ENCODE data around the gene NAALADL2.

NAALADL2 gene

GRCh38 chr3:175672119-175672689, 813.1 kb downstream of the NAALADL2 start:
- DNase-seq (ENCODE audit: low spot score): no peak

GRCh38 chr3:175679568-175679967, 820.4 kb downstream of the NAALADL2 start:
- DNase-seq (ENCODE audit: low spot score): no peak

GRCh38 chr3:175692256-175692655, 833.1 kb downstream of the NAALADL2 start:
- no peak for DNase-seq (ENCODE audit: low spot score)

GRCh38 chr3:175695251-175695650, 836.1 kb downstream of the NAALADL2 start:
- DNase-seq (ENCODE audit: low spot score): no peak

GRCh38 chr3:175702956-175703355, 843.8 kb downstream of the NAALADL2 start:
- DNase-seq (ENCODE audit: low spot score): no peak

- no peak for DNase-seq (ENCODE audit: low spot score)
Observed at GRCh38 chr3:175704366-175705055, 845.4 kb downstream of the NAALADL2 start.

GRCh38 chr3:175713268-175713667, 854.1 kb downstream of the NAALADL2 start:
- no peak for DNase-seq (ENCODE audit: low spot score)

GRCh38 chr3:175716446-175716845, 857.3 kb downstream of the NAALADL2 start:
- no peak for DNase-seq (ENCODE audit: low spot score)

- no peak for DNase-seq (ENCODE audit: low spot score)
Observed at GRCh38 chr3:175726228-175726627, 867.1 kb downstream of the NAALADL2 start.

GRCh38 chr3:175728566-175728965, 869.4 kb downstream of the NAALADL2 start:
- DNase-seq (ENCODE audit: low spot score): no peak

- no peak for DNase-seq (ENCODE audit: low spot score)
Observed at GRCh38 chr3:175729466-175729865, 870.3 kb downstream of the NAALADL2 start.

GRCh38 chr3:175731543-175731942, 872.4 kb downstream of the NAALADL2 start:
- DNase-seq (ENCODE audit: low spot score): no peak

GRCh38 chr3:175732017-175732416, 872.9 kb downstream of the NAALADL2 start:
- DNase-seq (ENCODE audit: low spot score): no peak

GRCh38 chr3:175735866-175736265, 876.7 kb downstream of the NAALADL2 start:
- DNase-seq (ENCODE audit: low spot score): no peak

GRCh38 chr3:175737646-175738572, 878.8 kb downstream of the NAALADL2 start:
- no peak for DNase-seq (ENCODE audit: low spot score)

- no peak for DNase-seq (ENCODE audit: low spot score)
Observed at GRCh38 chr3:175741951-175742350, 882.8 kb downstream of the NAALADL2 start.

- DNase-seq (ENCODE audit: low spot score): no peak
Observed at GRCh38 chr3:175743733-175744400, 884.7 kb downstream of the NAALADL2 start.

- no peak for DNase-seq (ENCODE audit: low spot score)
Observed at GRCh38 chr3:175746308-175746707, 887.2 kb downstream of the NAALADL2 start.

GRCh38 chr3:175748087-175748730, 889.1 kb downstream of the NAALADL2 start:
- DNase-seq (ENCODE audit: low spot score): no peak

- DNase-seq (ENCODE audit: low spot score): no peak
Observed at GRCh38 chr3:175749981-175750380, 890.8 kb downstream of the NAALADL2 start.

GRCh38 chr3:175751089-175751488, 892.0 kb downstream of the NAALADL2 start:
- no peak for DNase-seq (ENCODE audit: low spot score)

GRCh38 chr3:175763948-175764347, 904.8 kb downstream of the NAALADL2 start:
- no peak for DNase-seq (ENCODE audit: low spot score)

Data from ecto neural progenitor cell (in vitro differentiated cells).